Measurements from ENCODE around the gene STIL. TPM values are rescaled to one million over a fixed set of nuclear protein-coding genes. Genes with fewer than 3 reads are reported as not detected.
A peak's percentile ranks its signal among the peaks of the same experiment; 100 is the strongest.

Gene STIL
- total RNA-seq (24.7 and 28.1 TPM in 2 replicates), polyA plus RNA-seq (8.5 and 10.3 TPM in 2 replicates), polyA minus RNA-seq (31.7 and 33.5 TPM in 2 replicates), Bru-seq, nascent RNA (percentile 82 among the genes with signal in this experiment), BruChase-seq, experiment 1, labeled RNA remaining after a 6-hour chase (percentile 66 among the genes with signal in this experiment), BruChase-seq, experiment 2, labeled RNA remaining after a 2-hour chase (percentile 73 among the genes with signal in this experiment)
- 11.4 and 11.7 TPM in 2 replicates for polyA plus RNA-seq (2011; cell fraction: cytosol; rRNA removed)
- 17.6 and 26.8 TPM in 2 replicates for polyA plus RNA-seq (2011; cell fraction: nucleus; rRNA removed)
- 5.6 and 12.0 TPM in 2 replicates for polyA plus RNA-seq (2012)
- polyA minus RNA-seq (2011; cell fraction: cytosol; rRNA and poly(A)+ RNA removed) = 24.6 TPM
- 23.1 and 35.3 TPM in 2 replicates for polyA minus RNA-seq (2011; cell fraction: nucleus; rRNA and poly(A)+ RNA removed)
- long read RNA-seq, full-length matches to known transcripts = 1 of 13 reads
- long read RNA-seq, partial matches to known transcripts = 0 of 13 reads
- long read RNA-seq, other reads (novel, unspliced or antisense) = 12 of 13 reads

- TF ChIP-seq POLR2A (IDR thresholded peaks at IDR 0.05; ENCODE audit: low read depth, low read length) = peak; percentile 62
- TF ChIP-seq POLR2AphosphoS5 (IDR thresholded peaks at IDR 0.05; ENCODE audit: insufficient read depth, low read depth, low read length) = peak; percentile 66
- TF ChIP-seq, protein P1, sequence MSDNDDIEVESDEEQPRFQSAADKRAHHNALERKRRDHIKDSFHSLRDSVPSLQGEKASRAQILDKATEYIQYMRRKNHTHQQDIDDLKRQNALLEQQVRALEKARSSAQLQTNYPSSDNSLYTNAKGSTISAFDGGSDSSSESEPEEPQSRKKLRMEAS (IDR thresholded peaks at IDR 0.05; ENCODE audit: insufficient read depth, insufficient read length) = peak; percentile 35
- TF ChIP-seq, protein P2, sequence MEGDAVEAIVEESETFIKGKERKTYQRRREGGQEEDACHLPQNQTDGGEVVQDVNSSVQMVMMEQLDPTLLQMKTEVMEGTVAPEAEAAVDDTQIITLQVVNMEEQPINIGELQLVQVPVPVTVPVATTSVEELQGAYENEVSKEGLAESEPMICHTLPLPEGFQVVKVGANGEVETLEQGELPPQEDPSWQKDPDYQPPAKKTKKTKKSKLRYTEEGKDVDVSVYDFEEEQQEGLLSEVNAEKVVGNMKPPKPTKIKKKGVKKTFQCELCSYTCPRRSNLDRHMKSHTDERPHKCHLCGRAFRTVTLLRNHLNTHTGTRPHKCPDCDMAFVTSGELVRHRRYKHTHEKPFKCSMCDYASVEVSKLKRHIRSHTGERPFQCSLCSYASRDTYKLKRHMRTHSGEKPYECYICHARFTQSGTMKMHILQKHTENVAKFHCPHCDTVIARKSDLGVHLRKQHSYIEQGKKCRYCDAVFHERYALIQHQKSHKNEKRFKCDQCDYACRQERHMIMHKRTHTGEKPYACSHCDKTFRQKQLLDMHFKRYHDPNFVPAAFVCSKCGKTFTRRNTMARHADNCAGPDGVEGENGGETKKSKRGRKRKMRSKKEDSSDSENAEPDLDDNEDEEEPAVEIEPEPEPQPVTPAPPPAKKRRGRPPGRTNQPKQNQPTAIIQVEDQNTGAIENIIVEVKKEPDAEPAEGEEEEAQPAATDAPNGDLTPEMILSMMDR (IDR thresholded peaks at IDR 0.05; ENCODE audit: extremely low read depth in 1 of 2, insufficient read depth in 1 of 2, low read depth in 1 of 2, low read length in 2 of 2) = no peak
- peak within 1 kb of the TSS; percentile 53 to 94 (median 92) for H3K4me3 ChIP-seq (replicated peaks in 1 of 3; ENCODE audit: insufficient read depth in 1 of 3, low read depth in 1 of 3, low read length in 3 of 3)
- peak within 1 kb of the TSS; percentile 81 for H3K27ac ChIP-seq (ENCODE audit: insufficient read depth, low read depth, low read length)
- peak; percentile 100 for DNase-seq (ENCODE audit: low read depth, low spot score)
- peaks cover 42% of the 10 kb centered on the region for H3K79me2 ChIP-seq (ENCODE audit: control insufficient read depth, insufficient read depth, low read length)
- H3K4me1 ChIP-seq (ENCODE audit: control insufficient read depth, extremely low read depth, insufficient read depth, low read length) = peaks cover 10% of the 10 kb centered on the region
- no peaks in the 10 kb centered on the region for H3K9me3 ChIP-seq (replicated peaks; ENCODE audit: control insufficient read depth, insufficient read depth, low read length)
- H3K36me3 ChIP-seq (ENCODE audit: control insufficient read depth in 2 of 2, extremely low read depth in 1 of 2, insufficient read depth in 2 of 2, low read length in 2 of 2) = peaks cover 0 to 4% of the 10 kb centered on the region in 2 experiments
- H3K9me1 ChIP-seq (replicated peaks; ENCODE audit: control insufficient read depth, extremely low read depth, insufficient read depth, low read length) = no peaks in the 10 kb centered on the region
- intact Hi-C loops (cut with micrococcal nuclease) = loop anchor here (1.0 to 5.0 kb wide), 8 partner anchors 17 to 135 kb away; partner anchors contain the start of gene CMPK1
- H3K27me3 ChIP-seq (ENCODE audit: control insufficient read depth in 2 of 2, insufficient read depth in 2 of 2, low read length in 2 of 2) = no peaks in the 10 kb centered on the region
- peak within 1 kb of the TSS; percentile 92 for H3K9ac ChIP-seq (replicated peaks; ENCODE audit: extremely low read depth, insufficient read depth, low read length)
- peak; percentile 97 for FAIRE-seq
- ChIA-PET CTCF (interaction anchor here (0.9 to 3.2 kb wide), 8 partner anchors 20 to 135 kb away, joined by 3 to 20 read pairs (median 8); partner anchors contain the start of genes CMPK1 and FOXD2), POLR2A (interaction anchor here (0.7 to 1.9 kb wide), 4 partner anchors 20 to 135 kb away, joined by 3 to 21 read pairs (median 4); partner anchors contain the start of gene CMPK1)
- H4K20me1 ChIP-seq (replicated peaks; ENCODE audit: control insufficient read depth, extremely low read depth, insufficient read depth, low read length) = no peaks in the 10 kb centered on the region
- dilution Hi-C loops (cut with MboI; ENCODE audit: extremely low pct_ligation_motif_present, low sequenced_read_pairs) = no loop called here
- H2AFZ ChIP-seq (ENCODE audit: low read depth, low read length) = peak within 1 kb of the TSS; percentile 95
- peak within 1 kb of the TSS; percentile 92 for H3K4me2 ChIP-seq (ENCODE audit: insufficient read depth, low read length)
- no TSS peak for BruUV-seq (replicated peaks)
Observed at GRCh38 chr1:47313915-47314664, at the start of gene STIL. STIL (minus strand) TSS chr1:47314147; CDS start chr1:47310319, 3,828 bp downstream.
